Dedifferentiated amniotic fluid mesenchymal stem cell (primary cell): ENCODE results near the gene ZNF860.
A peak's percentile ranks its signal among the peaks of the same experiment; 100 is the strongest.

Source experiments
- DNase-seq: peaks from one replicate; pipeline ENCODE4 v3.0.0-alpha.2; 2016; ENCODE audit errors: extremely low spot score

Gene ZNF860

DNA sequence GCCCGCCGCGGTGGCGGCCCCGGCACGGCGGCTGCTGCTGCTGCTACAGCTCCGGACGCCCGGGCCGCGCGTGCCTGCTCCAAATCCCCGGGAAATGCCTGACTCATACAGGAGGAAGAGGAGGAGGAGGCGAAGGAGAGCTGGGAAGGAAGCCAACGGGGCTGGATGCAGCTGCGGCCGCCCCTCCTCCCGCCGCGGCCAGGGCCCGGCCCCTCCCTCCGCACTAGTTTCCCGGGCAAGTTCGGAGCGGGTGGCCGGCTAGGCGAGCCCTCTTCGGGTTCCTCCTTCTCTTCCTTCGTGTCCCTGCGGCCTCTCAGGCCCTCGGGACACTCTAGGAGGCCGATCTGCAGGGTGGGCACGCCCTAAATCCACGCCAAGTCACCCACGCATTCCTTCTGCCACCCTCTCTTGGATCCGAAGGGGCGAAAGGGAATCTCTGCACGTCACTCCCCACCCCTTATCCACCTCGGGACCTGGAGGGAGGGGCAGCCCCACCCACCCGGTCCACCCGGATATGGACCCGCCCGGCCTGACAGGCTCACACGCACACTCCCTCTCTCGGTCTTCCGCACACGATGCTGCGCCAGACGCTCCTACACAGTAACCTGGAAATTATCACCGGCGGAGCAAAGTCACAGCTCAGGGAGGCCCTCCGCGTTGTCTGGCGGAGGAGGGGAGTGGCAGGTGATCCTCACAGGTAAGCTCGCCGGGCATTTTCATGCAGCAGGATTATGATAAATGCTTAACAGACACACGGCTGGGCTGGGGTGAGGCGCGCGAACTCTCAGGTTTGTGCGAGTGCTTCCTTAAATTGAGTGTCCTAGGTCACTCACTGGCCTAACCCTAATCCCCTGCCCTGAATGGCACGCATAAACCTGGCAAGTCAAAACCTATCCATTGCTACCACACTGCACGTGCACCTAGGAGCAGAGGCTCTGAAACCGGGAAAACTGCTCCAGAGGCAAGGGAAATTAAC lies at the start of gene ZNF860, which contains the start of gene OSBPL10:
Gene ZNF860, plus strand, starts transcription at position 545 of the 976 bp plus-strand sequence. CDS start 7,330 bp downstream, outside the sequence.
Gene OSBPL10, minus strand, starts transcription at position 57 of the 976 bp plus-strand sequence. CDS start 83 bp downstream, outside the sequence.
- peak; percentile 87 for DNase-seq

GRCh38 chr3:31932990-31933389 lies 48.6 kb upstream of the ZNF860 start:
- DNase-seq = no peak

DNA sequence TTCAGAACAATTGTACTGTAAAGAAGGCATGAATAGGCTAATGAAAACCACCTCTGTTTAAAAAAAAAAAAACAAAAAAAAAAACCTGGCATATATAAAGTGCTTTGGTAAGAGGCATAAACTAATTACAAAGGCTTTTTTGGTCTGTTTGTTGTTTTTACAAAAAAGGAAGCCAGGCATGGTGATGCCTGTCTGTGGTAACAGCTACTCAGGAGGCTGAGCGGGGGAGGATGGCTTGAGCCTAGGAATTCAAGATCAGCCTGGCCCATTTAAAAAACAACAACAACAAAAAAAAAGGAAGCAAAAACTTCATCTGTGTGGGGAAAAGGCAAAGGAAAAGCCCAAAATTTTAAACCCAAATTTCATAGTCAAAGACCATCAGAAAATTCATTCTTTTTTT lies 47.5 kb upstream of the ZNF860 start:
- no peak for DNase-seq

DNA sequence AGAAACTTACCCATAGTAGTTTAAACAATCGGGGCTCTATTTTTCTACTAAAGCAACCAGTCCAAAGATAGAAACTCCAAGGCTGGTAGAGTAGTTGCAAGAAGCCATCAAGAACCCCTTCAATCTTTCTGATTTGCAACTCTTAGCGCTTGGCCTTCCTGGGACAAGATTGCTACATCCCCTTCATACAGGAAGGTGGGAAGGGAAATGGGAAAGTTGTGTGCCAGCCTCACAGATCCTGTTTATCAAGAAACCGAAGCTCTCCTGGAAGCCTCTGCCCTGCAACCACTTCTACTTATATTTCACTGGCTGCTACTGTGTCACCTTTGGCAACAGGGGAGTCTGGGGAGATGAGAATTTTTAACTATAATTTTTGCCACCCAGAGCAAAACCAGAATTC lies 46.7 kb upstream of the ZNF860 start:
- no peak for DNase-seq

- DNase-seq = no peak
Observed at GRCh38 chr3:31936420-31937060, 45.0 kb upstream of the ZNF860 start.

DNA sequence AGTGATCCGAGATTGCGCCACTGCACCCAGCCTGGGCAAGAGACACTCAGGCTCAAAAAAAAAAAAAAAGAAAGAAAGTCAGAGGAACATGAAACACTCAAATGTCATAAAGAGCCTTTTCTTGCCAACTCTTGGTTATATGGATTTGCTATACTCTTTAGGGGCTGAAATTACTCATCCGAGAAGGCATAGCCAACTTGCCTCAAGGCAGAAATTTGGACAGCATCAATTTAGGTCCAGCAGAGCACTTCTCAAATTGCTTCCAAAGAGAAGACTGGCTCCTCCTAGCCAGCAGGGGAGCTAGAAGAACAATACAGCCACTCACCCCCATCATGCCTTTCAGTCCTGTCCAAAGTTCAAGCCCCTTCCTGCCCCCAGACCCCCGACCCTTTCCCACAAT lies 44.3 kb upstream of the ZNF860 start:
- DNase-seq = peak; percentile 39

GRCh38 chr3:31942446-31942845 lies 39.1 kb upstream of the ZNF860 start:
- no peak for DNase-seq

GRCh38 chr3:31943041-31943440 lies 38.5 kb upstream of the ZNF860 start:
- DNase-seq = no peak

DNA sequence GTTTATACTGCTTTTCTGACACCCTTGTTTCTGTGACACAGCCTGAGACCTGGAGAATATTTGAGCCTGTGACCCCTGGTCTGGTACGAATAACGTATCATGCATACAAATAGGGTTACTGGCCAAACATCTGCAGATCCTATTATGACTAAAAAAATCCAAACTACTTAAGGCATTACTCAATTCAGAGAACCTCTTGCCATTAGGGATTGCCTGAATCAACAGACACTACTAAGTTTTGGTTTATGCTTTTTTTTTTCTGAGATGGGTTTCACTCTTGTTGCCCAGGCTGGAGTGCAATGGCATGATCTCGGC lies 35.9 kb upstream of the ZNF860 start:
- no peak for DNase-seq

DNA sequence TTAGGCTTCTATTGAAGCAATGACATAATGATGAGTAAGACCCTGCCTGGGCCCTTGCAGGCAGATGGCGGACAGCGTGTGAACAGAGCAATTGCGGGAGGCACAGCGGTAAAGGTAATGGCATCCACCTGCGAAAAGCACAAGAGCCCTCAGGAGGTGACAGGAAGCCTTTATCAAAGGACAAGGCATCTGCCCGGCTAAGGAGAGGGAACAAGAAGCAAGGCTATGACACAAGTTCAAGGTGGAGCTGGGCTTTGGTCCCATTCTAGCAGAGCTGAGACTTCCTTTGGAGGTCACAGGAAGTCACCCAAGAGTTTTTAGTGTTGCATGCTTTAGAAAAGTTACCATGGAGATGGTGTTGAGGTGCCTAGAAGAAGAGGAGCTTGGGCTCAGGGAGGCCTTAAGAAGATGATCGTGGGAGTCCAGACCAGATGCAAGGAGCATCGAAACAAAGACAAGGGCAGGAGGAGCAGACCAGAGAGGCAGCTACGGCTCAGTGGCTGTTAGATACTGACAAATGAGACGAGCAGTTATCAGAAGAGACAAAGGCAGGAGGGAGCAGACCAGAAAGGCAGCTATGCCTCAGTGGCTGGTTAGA lies 35.0 kb upstream of the ZNF860 start:
- DNase-seq = no peak

DNA sequence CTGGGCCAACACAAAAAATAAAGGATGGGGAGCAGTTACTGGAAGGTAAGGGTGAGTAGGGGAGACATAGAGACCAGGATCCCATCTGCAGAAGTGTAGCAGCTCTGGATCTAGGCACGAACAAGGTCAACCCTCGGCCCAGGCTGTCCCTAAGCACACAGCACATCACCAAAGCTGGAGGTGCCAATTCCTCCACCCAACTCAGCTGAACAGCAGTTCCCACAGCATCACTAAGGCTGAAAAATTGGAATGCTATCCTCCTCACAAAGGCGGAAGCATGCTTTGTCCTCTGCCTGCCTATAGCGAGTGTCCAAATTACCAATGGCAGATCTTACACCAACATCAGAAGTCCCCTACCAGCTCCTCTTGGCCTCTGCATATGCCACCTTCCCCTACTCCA lies 34.4 kb upstream of the ZNF860 start:
- no peak for DNase-seq

- no peak for DNase-seq
Observed at GRCh38 chr3:31947671-31948091, 33.9 kb upstream of the ZNF860 start.

DNA sequence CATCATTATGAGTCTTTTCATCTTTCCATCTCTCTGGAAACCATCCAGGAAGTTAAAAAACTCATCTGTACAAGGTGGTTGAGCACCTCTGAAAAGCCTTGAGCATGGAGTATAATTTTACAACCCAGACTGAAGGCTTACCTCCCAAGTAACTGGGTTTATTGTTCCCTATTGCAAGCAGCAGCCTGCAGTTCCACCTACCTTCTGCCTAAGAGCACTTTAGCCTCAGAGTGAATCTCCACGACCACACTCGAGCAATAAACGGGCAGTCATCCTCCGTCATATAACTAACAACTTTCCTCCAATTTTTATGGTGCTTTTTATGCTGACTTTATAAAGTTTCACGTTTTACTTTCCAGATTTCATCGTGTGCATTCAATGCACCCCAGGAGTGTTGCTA lies 33.3 kb upstream of the ZNF860 start:
- no peak for DNase-seq

DNA sequence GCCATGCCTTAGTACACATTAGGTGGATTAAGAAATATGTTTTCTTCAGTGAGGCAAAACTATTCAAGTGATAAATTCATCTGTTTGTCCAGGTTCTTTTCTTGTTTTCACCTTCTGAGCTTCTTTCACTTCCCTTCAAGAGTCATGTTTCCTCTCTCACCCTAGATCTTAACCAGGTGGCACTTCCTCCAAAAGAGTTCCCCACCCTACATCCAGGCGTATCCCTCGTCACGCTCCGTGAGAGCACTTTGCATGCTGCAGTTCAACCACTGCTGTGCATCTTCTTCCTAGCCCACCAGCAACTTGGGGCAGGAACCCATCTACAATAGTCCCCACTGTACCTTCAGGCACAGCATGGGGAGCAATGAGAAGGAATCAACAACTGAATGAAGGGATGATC lies 29.3 kb upstream of the ZNF860 start:
- no peak for DNase-seq

DNA sequence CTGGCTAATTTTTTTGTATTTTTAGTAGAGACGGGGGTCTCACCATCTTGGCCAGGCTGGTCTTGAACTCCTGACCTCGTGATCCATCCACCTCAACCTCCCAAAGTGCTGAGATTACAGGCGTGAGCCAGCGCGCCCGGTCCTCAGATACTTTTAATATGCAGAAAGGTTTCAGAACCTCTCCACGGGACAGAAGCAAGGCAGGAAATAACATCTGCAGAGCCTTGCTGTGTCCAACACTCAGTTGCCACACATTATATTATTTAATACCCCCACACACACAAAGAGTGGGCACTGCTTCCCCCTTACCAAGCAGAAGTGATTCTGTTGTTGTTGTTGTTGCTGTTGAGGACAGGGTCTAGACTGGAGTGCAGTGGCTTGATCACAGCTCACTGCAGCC lies 28.5 kb upstream of the ZNF860 start:
- no peak for DNase-seq

- no peak for DNase-seq
Observed at GRCh38 chr3:31953636-31954035, 27.9 kb upstream of the ZNF860 start.

- DNase-seq = no peak
Observed at GRCh38 chr3:31955581-31955980, 26.0 kb upstream of the ZNF860 start.

DNA sequence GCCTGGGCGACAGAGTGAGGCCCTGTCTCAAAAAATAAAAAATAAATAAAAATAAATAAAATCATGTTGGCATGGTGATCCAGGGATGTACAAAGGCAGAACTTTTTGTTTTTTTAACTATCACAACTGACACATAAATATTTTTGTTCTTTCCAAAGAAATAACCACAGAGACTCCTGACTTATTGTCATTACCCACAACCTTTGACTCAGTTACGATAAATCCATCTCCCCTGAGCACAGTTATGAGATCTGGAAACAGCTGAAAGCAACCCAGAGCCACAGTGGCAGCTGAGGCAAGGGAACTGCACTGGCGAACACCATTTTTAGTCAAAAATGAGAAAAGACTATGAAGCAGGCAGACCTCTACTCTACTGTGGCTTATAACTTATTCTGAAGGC lies 24.4 kb upstream of the ZNF860 start:
- no peak for DNase-seq

- DNase-seq = no peak
Observed at GRCh38 chr3:31958701-31959152, 22.8 kb upstream of the ZNF860 start.

DNA sequence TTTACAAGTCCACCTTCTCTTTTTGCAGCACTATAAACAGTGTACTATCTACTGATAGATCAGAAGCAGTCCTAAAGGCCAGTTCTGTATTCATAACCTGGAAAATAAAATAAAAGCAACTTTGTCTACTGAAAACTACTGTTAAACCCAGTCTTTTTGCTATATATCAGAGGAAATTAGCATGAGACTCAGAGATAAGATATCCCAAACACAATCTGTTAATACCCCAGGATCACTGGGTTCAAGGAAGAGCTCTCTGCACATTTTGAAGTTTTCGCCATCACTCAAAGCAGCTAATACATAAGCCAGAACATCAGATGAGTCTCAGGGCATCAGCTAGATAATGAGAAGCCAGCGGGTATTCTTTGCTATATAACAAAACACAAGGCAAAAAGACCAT lies 22.3 kb upstream of the ZNF860 start:
- no peak for DNase-seq

- DNase-seq = peak; percentile 76
Observed at GRCh38 chr3:31959951-31960792, 21.4 kb upstream of the ZNF860 start.
